GM08714 (cell line): ENCODE measurements around the gene STK25.

Source experiments
- H3K4me3 ChIP-seq: fragments of 200-500 bp; sonication (Bioruptor generic); 2 replicates; pipeline ENCODE4 v1.5.1; 2014; ENCODE audit warnings: mild to moderate bottlenecking, low read length, inconsistent platforms
- ZNF274 ChIP-seq: IDR thresholded peaks from 2 replicates; pipeline ENCODE4 v1.6.1; 2012; ENCODE audit warnings: mild to moderate bottlenecking, low read depth, low read length

STK25 gene

DNA sequence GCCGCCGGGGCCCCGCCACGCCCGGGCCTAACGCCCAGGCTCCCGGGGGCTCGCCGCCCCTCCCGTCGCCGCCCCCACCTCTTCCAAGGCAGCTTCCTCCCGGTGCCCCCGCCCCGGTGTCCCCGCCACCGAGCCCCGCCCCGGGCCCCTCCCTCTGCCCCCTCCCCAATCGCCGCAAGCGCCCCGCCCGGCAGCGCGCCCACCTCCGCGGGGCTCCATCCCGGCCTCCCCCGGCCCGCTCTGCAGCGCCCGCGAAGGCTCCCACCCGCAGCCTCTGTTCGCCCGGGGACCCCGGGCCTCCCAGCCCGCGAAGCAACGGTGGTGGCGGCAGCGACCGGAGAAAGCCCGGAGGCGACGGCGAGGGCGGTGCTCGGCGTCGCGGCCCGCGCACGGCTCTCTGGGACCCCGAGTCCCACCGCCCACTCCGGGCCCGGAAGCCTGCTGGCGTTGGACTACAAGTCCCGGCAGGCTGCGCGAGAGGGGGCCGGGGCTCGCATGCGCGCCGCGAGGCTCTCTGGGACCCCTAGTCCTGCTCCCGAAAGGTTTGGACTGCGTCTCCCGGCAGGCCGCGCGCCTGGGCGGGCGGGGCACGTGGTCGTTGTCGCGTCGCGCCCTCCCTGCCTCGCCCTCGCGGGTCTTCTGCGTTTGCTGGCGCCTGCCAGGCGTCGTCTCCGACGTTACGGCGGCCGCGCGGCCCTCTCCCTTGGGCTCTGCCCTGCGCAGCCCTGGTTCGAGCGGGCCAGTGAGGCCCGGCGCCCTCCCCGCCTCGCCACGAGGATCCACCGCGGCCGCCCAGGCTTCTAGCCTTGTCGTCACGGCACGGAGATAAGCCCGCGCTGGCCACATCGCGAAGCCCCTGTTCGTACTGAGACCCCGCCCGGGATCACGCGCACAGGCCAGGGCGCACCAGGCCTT lies at the start of gene STK25:
Gene STK25 (minus strand): TSS at position 345 of the 915 bp plus-strand sequence. CDS start 549 bp downstream, outside the sequence.
- H3K4me3 ChIP-seq: peak within 1 kb of the TSS; percentile 92
- TF ChIP-seq ZNF274: no peak

DNA sequence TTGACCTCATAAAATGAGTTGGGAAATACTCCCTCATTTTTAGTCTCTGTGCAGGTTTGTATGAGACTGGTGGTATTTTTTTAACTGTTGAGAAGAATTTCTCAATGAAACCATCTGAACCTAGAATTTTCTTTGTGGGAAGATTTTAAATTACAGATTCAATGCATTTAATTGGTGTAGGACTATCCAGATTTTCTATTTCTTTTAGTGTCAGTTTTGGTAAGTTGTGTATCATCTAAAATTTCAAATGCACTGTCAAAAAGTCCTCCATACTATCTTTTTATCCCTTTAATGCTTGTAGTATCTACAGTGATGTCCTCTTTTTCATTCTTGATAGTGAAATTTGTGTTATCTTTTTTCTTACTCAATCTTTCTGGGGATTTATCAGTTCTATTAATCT lies 48.4 kb upstream of the STK25 start:
- no peak overlapping the region for H3K4me3 ChIP-seq
- TF ChIP-seq ZNF274: no peak

DNA sequence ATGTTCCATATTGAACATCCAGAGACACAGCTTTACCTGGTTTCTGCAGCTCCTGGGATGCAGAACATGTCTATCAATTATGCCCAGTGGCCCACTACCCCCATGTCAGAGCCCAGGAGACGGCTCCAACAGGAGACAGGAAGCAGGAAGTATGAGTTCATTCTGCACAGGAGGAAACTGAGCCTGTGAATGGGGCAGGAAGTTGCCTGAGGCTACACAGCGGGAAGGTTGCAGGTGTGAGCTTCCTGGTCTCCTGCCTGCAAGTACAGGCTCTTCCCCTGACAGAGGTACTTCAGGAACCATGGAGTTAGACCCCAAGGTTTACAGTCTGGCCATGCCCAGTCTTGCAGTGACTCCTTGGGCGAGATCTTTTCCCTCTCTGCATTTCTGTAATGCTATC lies 47.3 kb upstream of the STK25 start:
- no peak overlapping the region for H3K4me3 ChIP-seq
- no peak for TF ChIP-seq ZNF274

DNA sequence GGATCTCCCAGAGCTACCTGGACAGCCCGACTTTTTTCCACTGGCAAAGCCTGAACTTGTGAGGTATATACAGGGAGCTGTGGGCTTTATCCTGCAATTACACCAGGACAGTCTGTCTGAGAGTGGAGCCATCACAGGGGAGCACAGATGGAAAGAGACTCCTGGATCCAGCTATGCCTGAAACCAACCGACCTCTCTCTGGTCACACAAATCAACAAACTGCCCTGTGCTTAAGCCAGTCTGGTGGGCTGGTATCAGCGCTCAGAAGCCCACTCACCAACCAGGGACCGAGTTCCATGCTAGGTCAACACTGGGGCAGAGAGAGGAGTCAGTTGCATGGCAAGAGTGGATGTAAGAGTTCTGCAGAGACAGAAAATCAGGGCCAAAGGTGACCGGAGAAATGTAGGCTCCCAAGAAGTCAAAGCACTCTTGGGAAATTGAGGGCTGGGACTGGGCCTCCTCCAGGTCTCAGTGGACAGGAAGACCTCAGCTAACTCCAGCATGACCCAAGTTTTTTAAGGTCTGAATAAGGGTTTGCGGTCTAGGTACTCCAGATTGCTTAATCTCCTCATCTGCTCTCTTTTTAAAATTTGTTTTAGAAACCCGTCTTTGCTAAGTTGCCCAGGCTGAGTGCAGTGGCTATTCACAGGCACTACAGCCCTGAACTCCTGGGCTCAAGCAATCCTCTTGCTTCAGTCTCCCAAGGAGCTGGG lies 46.4 kb upstream of the STK25 start:
- TF ChIP-seq ZNF274: no peak

DNA sequence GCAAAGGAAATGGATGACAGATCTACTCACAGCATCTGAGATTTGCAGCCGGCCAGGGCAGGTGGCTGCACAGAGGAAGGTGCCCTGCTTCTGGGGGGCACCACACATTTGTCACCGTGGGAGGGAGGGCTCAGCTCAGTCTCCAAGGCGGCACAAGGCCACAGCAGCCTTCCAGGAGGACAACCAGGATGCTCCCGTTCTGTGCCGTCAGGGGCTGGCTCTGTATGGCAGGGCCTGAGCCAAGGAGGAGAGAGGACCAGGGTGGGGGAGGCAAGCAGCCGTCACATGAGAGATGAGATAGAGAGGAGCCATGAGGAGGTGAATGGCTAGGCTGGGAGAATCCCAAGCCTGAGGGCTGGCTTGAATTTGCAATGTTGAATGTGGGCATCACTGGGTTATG lies 45.6 kb upstream of the STK25 start:
- no peak for TF ChIP-seq ZNF274

More for the DNA sequence above, 46.4 kb upstream of the STK25 start:
- no peak overlapping the region for H3K4me3 ChIP-seq

DNA sequence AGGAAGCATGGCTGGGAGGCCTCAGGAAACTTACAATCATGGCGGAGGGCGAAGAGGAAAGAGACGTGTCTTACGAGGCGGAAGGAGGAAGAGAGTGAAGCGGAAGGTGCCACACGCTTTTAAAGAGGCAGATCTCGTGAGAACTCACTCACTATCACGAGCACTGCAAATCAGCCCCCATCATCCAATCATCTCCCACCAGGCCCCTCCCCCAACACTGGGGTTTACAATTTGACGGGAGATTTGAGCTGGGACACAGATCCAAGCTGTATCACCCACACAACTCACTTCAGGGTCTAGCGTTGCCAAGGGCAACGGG lies 45.1 kb upstream of the STK25 start:
- H3K4me3 ChIP-seq: no peak overlapping the region
- no peak for TF ChIP-seq ZNF274

More for the DNA sequence above, 45.6 kb upstream of the STK25 start:
- no peak overlapping the region for H3K4me3 ChIP-seq

DNA sequence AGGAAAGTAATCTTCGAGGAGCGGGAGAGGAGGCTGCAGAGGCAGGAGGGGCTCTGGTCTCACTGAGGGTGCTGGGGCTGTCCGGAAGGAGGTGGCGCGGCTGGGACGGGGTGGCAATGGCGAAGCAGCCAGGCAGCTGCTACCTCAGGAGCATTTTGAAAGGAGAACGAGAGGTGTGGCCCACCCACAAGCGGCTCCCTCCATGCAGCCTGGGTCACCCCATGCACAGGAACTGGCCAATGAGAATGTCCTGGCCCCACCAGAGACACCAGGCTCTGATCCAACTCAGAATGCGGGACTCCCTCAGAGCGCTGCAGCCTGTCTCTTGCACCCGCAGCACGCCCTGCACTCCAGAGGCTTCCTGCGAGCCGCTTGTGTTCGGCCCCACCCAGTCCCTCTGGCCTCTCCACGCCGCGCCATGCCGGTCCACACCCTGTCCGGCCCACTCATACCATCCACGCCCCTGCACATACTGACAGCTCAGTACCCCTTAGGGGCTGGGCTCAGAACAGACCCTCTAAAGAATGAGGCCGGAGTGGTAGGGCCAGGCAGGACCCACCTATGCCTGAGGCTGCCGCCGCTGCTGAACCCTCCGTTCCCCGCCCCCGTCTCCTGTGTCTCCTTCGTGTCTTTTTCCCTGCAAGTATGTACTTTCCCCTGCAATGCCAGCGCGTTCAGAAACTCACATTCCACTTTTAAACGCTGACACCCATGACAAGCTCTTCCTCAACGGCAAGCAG lies 43.8 kb upstream of the STK25 start:
- no peak for TF ChIP-seq ZNF274

DNA sequence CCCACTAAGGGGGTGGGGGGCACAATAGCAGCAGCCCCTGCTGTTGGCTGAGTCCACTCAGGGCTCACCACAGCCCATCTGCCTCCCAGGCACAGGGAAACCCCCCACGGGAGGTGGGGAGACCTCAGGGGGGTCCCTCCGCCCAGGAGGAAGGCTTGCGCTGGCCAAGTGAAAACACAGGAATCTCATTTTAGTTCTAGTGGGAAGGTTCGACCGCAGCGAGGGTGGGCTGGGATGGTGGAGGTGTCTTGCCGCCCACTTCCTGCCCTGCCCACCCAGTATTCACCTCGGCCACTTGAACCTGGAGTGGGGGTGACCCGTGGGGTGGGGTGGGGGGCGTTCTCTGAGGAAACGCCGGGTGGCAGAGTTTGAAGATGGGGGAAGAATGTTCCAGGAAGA lies 43.2 kb upstream of the STK25 start:
- TF ChIP-seq ZNF274: no peak

More for the DNA sequence above, 43.8 kb upstream of the STK25 start:
- H3K4me3 ChIP-seq: no peak overlapping the region

DNA sequence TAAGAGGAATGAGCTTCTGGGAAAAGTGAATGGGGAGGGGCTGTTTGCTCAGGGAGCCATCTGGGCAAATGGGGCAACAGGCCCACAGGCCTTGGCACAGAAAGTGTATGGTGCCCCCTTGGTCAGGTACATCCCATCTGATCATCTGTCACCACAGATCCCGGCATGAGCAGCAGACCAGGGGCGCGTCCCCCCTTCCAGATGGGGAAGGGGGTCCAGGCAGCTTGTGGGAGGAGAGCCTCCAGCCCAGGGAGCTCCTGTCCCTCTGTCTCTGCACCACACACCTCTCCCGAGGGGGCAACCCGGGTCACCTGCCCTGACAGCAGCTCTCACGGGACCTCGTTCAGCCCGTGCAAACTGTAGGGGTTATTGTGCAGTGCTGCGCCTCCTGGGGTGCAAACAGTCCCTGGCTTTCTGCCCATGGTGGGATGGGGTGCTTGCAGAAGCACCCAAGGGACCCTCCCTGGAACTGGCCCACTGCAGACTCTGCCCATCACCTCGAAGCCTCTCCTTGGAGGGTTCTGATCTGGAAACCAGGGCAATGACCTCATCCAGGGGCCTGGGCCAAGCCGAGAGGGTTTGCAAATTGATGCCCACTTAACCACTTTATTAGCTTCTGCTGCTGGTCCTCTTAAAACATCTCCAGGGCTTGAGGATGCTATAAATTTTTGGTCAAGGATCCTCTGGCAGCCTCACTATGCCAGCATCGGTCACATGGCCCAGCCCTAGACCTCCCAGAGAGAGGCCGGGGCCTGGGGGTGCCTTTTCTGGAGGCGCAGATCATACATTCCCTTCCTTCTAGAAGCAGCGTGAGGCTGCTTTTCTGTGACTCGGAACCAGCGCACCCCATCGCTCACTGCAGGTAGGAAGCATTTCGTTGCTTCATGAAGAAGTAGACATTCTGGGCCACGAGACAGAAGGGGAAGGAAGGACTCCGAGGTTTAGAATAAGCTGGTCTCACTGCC lies 42.5 kb upstream of the STK25 start:
- H3K4me3 ChIP-seq: no peak overlapping the region
- no peak for TF ChIP-seq ZNF274

More for the DNA sequence above, 43.2 kb upstream of the STK25 start:
- H3K4me3 ChIP-seq: no peak overlapping the region

DNA sequence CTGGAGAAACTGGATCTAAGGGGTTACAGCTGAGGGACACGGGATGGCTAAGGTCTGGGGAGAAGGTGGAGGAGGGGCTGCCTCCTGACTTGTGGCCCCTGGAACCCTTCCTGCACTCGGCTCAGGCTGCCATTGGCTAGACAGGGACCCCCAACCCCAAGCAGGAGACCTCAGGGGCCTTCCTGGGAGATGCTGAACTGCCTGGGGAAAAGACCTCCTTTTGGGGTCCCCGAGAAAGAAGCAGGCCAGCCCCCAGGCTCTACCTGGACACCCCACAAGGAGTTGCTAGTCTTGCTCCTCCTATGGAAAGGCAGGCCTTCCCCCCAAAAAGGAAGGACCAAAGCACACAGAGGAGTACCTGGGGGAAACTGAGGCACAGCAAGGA lies 40.1 kb upstream of the STK25 start:
- H3K4me3 ChIP-seq: no peak overlapping the region
- no peak for TF ChIP-seq ZNF274

DNA sequence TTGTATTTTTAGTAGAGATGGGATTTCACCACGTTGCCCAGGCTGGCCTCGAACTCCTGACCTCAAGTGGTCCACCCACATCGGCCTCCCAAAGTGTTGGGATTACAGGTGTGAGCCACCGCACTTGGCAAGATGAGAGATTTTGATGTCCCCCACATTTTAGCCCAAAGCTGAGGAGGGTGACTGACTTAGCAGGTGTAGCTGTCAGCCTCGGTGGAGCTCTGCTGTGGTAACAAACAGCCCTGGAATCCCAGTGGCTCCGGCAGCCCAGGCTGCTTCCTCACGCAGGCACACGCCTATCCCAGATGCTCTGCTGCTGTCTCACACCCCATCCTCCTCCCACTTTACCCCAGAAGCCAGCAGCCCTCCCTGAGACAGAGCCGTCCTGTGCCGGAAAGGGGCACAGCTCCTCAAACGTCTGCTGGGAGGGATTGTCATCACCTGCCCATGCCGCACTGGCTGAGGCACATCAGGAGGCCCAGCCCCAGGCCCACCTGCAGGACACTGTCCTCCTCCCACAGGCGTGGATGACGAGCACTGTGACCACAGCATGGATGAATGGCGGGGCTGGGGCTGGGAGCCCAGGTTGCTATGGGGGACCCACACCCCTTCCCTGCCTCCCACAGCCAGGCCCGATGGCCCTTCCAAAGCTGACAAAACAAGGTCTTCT lies 39.5 kb upstream of the STK25 start:
- no peak overlapping the region for H3K4me3 ChIP-seq
- no peak for TF ChIP-seq ZNF274

DNA sequence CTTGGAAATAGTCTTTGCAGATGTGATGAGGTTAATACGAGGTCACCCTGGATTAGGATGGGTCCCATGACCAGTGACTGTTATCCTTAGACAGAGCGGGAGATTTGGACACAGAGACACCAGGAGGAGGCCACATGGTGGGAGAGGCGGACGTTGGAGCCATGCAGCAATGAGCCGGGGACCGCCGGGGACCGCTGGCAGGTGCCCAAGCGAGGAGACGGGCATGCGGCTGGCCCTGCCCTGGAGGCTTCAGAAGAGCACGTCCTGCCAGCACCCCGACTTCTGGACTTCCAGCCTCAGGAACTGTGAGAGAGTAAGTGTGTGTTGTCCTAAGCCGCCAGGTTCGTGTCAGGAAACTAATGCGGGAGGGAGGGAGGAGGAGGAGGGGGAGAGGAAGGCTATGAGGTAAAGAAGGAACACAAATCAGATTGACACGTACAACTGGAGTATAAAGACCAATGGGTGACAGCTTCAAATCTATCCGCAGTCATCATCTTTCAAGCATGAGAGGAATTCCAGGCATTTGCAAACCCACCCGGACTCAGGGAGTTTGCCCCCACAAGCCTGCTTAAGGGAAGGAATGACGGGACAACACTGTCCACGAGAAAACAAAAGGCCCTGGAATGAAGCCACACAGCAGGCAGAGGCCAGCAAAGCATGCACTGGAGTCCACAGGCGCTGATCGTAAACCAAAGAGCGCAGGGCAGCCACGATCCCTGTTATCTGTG lies 38.6 kb upstream of the STK25 start:
- H3K4me3 ChIP-seq: no peak overlapping the region
- TF ChIP-seq ZNF274: no peak
